GM10266 (cell line): Measurements from ENCODE around the gene AGXT2.
"Not testable (repeated sequence)": the region's sequence is repeated elsewhere in the genome, so short reads cannot be mapped to it uniquely, and the experiment has no call there.

Experiments
- DNase-seq: peaks from one replicate; pipeline ENCODE4 v3.0.0; 2012; ENCODE audit errors: extremely low spot score
- TF ChIP-seq, protein P1 (sequence below): IDR thresholded peaks from 2 replicates; pipeline ENCODE4 v1.5.1; 2012; ENCODE audit warnings: mild to moderate bottlenecking, low read depth; ENCODE audit not compliant: control insufficient read depth, insufficient read depth; ENCODE audit errors: missing control alignments

AGXT2 gene

DNA sequence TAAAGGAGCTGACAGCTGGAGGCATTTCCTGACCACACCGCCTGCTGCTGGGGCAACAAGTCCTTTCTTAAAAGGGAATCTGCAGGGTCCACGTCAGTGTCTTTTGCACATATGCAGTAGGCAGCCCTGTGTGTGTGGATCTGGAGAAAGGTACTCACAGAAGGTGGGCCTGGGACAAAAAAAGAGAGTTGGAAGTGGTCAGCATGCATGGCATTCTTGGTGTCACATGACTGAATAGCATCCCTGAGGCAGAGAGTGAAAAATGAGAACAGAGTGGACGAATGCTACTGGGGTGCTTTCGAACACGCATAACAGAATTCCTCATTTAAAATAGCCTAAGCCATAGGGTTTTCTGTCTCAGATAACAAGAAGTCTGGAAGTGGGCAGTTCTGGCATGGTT is 71.4 kb downstream of the AGXT2 start:
- no peak for DNase-seq

DNA sequence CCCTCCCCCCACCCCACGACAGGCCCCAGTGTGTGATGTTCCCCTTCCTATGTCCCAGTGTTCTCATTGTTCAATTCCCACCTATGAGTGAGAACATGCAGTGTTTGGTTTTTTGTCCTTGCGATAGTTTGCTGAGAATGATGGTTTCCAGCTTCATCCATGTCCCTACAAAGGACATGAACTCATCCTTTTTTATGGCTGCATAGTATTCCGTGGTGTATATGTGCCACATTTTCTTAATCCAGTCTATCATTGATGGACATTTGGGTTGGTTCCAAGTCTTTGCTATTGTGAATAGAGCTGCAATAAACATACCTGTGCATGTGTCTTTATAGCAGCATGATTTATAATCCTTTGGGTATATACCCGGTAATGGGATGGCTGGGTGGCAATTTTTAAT is 76.1 kb downstream of the AGXT2 start:
- not testable (repeated sequence) for DNase-seq

More for the DNA sequence above, 71.4 kb downstream of the AGXT2 start:
- TF ChIP-seq, protein P1, sequence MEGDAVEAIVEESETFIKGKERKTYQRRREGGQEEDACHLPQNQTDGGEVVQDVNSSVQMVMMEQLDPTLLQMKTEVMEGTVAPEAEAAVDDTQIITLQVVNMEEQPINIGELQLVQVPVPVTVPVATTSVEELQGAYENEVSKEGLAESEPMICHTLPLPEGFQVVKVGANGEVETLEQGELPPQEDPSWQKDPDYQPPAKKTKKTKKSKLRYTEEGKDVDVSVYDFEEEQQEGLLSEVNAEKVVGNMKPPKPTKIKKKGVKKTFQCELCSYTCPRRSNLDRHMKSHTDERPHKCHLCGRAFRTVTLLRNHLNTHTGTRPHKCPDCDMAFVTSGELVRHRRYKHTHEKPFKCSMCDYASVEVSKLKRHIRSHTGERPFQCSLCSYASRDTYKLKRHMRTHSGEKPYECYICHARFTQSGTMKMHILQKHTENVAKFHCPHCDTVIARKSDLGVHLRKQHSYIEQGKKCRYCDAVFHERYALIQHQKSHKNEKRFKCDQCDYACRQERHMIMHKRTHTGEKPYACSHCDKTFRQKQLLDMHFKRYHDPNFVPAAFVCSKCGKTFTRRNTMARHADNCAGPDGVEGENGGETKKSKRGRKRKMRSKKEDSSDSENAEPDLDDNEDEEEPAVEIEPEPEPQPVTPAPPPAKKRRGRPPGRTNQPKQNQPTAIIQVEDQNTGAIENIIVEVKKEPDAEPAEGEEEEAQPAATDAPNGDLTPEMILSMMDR: no peak

DNA sequence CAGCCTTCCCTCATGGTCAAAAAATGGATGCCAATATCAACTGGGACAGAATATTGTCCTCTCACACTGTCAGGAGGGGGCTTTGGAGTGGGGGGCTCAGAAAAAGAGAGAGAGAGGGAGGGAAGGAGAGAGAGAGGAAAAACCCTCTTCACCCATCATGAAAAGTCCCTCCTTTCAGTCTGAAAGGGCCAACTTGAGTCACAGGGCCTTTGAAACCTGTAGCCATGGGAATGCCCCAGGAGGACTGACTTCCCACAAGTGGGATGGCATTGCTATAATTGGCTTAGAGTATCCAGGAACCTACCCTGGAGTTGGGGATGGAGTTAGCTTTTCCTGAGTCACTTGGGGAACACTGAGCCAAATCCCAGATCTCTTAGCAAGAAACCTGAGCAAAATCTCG is 77.2 kb downstream of the AGXT2 start:
- DNase-seq: no peak
- TF ChIP-seq, protein P1: no peak

DNA sequence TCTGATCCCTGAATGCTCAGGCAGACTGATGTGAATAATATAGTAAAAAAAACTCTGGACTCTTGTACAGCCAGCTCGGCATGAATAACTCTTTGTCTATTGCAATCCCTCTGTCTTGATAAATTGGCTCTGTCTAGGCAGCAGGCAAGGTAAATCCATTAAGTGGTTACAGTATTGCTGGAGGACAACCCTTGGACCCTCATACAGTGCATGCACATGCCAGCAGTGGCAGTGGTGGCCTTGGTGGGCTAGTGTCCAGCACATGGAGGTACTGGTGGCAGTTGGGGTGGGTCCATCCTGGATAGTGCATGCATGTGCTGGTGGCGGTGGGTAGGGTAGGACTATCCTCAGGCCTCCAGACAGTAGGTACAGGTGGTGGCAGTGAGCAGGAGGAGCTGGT is 79.5 kb downstream of the AGXT2 start:
- DNase-seq: no peak
- TF ChIP-seq, protein P1: no peak

DNA sequence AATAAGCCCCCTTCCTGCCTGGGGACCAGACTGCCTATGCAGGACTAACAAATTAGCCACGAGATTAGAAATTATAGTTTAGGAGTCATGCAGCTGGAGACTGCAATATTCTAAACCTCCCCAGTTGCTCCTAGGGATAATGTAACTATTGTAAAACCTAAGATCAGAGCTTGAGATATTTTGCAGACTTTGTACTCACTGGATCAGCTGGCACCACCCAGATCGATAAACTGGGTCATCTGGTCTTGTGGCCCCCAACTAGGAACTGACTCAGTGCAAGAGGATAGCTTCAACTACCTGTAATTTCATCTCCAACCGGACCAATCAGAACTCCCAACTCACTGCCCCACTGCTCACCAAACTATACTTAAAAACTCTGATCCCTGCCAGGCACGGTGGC is 80.2 kb downstream of the AGXT2 start:
- TF ChIP-seq, protein P1: no peak
- no peak for DNase-seq

DNA sequence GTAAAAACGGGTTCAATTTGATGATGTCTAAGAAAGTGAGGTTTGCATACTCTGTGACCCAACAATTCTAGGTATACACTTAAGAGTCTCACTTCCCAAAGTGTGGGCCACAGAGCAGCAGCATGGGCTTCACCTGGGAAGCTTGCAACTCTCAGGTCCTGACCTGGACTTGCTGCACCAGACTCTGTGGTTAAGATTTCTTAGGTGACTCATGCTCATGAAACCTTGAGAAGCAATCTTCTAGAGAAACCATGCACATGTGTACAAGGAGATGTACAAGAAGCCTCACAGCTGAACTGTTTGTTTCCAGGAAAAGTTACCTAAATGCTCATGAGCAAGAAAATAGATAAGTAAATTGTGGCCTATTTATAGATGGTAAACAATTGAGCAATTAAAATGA is 88.4 kb downstream of the AGXT2 start:
- TF ChIP-seq, protein P1: no peak
- DNase-seq: peak; percentile 33

DNA sequence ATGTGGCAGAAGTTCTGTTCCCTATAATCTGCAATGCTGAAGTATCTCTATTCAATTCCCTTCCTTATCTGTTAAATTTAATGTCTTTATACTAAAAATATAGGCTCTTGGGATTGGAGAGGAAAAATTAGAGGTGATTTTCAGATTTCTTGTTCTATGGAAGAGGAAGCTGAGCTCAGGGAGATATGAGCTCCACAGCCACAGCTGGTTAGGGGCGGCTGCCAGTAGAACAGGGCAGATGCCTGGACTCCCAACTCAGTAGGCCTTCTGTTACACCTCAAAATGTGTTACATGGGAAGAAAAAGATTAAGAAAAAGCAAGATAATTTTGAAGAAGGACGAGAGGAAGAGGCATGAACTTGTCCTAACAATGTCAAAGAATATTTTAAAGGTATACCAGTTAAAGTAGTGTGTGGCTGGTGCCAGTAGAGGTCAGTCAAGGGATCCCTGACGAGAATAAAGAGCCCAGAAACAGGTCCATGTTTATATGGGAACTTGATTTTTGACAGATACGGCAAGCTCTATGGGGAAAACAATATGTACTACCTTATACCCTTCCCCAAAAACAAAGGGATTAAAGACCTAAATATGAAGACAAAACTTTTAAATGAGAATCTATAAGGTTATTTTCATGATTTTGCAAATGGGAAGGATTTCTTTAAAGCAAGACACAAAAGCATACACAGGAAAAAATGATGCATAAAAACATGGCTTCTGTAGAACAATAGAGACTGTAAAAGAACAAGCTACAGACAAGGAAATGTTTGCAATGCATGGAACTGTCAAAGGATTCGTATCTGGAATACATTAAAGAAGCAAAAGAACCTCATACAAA is 89.7 kb downstream of the AGXT2 start:
- TF ChIP-seq, protein P1: peak; percentile 53
- DNase-seq: peak; percentile 32
